HTR-8/SVneo (cell line): Measurements from ENCODE around the gene EDRF1.
A peak's percentile ranks its signal among the peaks of the same experiment; 100 is the strongest.
"Not testable (repeated sequence)": the region's sequence is repeated elsewhere in the genome, so short reads cannot be mapped to it uniquely, and the experiment has no call there.

Source experiments
- DNase-seq: peaks from one replicate; pipeline ENCODE4 v3.0.0; 2011; ENCODE audit warnings: low spot score, mixed read lengths; ENCODE audit not compliant: insufficient read length
- FAIRE-seq: peaks from 2 replicates; lab custom pipeline; 2011; peaks lifted over from hg19 to GRCh38; lab: Jason Lieb, UNC

Gene EDRF1

GRCh38 chr10:125700355-125700911, 19.1 kb upstream of the EDRF1 start:
- DNase-seq (no peak), FAIRE-seq (no peak)

DNA sequence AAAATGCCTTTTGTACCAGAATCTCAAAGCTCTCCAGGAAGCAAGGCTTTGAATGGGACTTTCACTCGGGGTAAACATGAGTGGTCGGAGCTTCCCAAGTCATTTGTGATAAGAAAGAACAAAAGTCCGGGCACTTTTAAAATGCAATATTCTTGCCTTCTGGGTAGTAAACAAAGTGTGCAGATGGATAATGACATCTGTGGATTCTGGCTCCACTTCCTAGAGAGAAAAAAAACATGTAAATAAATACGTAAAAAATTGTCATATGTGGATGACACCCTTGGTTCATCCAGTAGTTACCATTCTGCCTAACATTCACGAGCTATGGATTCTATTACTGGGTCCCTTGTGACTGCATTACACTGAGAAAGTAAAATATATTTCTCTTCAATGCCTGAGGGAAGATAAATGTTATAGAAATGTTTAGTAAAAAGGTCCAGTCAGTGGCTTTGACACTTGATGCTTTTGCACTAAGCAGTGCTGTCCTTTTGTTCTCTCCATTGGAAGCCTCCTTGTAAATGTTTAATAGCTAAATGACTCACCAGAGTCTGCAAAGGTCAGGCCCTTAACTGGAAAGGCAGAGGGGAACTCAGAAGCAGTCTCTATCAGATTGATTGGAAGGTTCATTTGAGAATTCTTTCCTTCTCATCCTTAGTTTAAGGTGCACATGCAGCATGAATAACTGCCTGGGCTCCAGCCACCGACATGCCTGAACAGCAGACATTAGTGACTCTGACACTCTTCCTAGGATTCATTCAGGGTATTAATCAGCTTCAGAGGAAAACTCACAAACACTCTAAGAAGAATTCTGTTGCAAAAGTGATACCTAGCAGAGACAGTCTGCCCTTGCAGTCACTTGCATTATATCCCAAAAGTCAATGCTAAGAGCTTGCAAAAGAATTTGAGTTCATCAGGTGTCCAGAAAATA, 11.7 kb upstream of the EDRF1 start:
- no peak for FAIRE-seq

DNA sequence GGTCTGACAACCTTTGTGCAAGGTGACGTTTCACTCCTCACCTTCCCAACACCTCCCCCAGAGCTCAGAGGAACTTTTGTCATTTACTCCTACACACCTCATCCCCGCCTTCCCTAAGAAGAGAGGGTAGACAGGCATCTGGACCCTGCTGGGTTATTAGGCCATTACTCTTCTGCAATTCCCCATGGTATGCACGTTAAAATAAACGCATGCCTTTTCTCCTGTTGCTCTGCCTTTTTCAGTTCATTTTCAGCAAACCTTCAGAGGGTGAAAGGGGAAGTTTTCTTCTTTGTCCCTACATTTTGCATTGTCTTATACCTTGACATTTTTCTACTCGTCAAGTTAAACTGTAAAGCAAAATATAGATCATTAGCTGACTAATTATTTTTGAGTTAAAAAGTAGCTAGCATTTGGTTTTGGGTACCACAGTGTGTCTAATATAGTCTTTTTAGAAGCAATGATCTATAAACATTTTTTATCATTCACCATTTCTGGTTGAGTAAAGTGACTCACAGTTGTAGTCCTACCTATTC, 10.5 kb upstream of the EDRF1 start:
- no peak for FAIRE-seq

More for the DNA sequence above, 11.7 kb upstream of the EDRF1 start:
- peak; percentile 44 for DNase-seq

DNA sequence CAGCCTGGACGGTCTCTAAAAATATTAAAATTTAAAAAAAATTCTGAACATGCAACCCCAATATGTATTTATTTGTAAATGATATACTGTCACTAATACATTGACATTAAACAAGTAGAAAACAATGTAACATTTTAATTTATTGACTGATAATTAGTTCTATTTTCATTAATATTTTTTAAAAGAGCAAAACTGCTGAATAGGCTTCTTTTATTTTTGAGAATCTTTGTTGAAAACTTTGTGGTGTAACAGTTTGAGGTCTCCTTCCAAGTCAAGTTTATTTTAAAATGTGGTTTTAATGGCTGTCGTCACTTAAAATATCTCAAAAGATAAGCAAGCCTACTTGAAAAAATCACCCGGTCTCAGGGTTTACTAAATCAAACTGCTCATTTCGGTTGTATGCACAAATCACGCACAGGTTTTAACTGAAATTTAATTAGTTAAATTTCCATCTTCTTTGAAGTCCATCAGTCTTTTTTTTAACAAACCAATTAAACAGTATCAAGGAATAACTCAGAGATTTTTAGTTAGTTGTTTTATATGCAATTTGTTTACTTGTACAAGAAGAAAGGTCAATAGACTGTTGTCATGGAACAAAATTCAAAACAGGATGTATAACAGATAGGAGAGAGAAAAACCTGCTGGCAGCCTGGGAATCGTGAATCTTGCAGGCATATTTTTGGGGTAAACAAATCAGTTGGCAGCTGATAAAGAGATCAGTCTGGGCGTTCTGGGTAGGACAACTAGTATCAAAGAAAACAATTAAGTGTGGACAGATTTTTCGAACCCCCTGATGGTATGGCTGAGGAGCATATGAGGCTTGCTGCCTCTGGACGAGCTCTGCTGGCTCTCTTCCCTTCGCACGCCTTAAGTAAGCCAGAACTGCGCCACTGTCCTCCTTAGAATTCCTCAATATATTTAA, 9.7 kb upstream of the EDRF1 start:
- FAIRE-seq: no peak
- DNase-seq: no peak

More for the DNA sequence above, 10.5 kb upstream of the EDRF1 start:
- no peak for DNase-seq

DNA sequence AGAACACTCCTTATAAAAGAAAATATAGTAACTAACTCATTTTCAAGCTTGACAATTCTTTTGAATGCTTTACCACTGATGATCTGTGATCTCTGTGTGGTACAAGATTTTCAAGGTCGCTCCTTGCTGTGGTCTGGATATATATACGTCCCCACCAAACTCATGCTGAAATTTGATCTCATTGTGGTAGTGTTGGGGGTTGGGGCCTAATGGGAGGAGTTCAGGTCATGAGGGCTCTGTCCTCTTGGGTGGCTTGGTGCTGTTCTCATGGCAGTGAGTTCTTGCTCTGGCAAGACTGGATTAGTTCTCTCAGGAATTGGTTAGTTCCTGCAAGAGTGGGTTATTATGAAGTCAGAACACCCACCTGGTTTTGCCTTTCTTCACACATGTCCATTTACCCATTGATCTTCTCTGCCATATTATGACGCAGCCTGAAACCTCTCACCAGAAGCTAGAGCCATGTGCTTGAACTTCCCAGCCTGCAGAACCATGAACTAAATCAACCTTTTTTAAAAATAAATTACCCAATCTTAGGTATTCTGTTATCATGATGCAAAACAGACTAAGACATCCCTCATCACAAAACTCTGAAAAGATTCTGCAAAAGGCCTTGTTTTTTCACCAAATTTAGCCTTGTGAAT, 8.3 kb upstream of the EDRF1 start:
- no peak for DNase-seq
- FAIRE-seq: no peak

DNA sequence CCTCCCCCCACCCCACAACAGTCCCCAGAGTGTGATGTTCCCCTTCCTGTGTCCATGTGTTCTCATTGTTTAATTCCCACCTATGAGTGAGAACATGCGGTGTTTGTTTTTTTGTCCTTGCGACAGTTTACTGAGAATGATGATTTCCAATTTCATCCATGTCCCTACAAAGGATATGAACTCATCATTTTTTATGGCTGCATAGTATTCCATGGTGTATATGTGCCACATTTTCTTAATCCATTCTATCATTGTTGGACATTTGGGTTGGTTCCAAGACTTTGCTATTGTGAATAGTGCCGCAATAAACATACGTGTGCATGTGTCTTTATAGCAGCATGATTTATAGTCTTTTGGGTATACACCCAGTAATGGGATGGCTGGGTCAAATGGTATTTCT, 4.8 kb upstream of the EDRF1 start:
- FAIRE-seq, DNase-seq: not testable (repeated sequence)

DNA sequence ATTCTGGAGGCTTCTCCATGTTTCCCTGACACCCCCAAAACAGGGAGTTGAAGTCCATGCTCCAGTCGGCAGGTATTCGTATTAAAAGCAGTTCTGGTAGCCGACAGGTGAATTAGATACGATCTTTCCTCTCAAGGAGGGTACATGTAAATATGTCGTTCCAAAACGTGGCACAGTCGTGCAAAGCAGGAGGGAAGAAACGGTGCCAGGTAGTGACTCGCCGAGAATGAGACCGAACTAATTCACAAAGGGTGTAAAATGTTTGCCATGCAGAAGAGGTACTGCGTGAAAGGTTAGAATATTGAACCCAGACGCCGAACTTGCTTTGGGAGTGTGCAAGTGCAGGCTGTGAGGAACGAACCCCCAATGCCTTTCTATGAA, 483 bp downstream of the EDRF1 start:
- no peak for DNase-seq
- FAIRE-seq: no peak

GRCh38 chr10:125721035-125721434, 1.5 kb downstream of the EDRF1 start:
- FAIRE-seq: no peak
- no peak for DNase-seq

GRCh38 chr10:125722811-125723210, 3.3 kb downstream of the EDRF1 start:
- FAIRE-seq (no peak), DNase-seq (no peak)

- no peak for DNase-seq
Observed at GRCh38 chr10:125726914-125727313, 7.4 kb downstream of the EDRF1 start.

DNA sequence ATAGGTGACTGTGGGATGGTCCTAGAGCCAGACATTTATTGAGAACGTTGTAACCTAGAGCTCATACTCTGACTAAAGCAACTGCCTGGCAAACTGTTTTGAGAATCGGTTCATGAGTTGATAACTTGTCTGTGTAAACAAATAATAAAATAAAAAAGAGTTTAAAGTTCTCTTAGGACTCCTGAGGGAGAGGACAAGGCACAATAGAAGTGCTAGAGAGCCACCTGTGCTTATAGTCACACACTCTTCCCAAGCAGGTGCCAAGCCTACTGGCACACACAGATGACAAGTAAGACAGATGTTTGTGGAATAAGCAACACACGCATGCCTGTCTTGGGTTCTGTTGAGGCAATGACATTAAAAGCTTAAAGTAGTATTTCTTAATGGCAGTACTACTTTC, 7.9 kb downstream of the EDRF1 start:
- no peak for DNase-seq
- no peak for FAIRE-seq

More at GRCh38 chr10:125726914-125727313, 7.4 kb downstream of the EDRF1 start:
- FAIRE-seq: no peak

GRCh38 chr10:125734148-125734547, 14.6 kb downstream of the EDRF1 start:
- FAIRE-seq (no peak), DNase-seq (no peak)

- FAIRE-seq (no peak), DNase-seq (no peak)
Observed at GRCh38 chr10:125734823-125735222, 15.3 kb downstream of the EDRF1 start.

- DNase-seq (no peak), FAIRE-seq (no peak)
Observed at GRCh38 chr10:125738206-125738605, 18.7 kb downstream of the EDRF1 start.

DNA sequence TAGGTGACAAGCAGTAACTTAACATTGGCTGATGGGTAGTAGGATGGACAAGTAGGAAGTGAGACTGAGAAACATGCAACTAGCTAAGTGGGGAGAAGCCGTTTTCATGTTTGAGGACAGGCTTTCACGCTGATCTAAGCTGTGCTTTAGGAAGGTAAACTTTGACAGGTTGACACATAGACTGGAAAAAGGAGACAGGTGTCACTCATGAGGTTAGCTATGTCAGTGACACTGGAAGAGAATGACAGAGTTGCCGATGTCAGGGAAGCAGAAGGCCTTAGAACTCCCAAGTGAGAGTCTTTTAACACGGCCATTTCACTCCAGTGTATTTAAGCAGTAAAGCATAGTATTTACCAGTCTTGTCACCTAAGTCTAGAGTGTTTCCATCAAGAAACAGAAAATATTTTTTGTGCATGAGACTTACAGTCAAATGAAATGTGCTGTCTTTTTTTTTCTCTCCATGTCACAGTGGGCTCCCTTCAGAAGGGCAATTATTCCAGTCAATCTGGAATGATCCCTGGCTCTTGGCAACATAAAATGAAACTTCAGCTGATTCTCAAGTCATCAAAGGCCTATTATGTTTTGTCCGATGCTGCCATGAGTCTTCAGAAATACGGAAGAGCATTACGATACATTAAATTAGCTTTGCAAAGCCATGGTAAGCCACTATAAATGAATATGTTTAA, 20.6 kb downstream of the EDRF1 start:
- DNase-seq: no peak
- no peak for FAIRE-seq

DNA sequence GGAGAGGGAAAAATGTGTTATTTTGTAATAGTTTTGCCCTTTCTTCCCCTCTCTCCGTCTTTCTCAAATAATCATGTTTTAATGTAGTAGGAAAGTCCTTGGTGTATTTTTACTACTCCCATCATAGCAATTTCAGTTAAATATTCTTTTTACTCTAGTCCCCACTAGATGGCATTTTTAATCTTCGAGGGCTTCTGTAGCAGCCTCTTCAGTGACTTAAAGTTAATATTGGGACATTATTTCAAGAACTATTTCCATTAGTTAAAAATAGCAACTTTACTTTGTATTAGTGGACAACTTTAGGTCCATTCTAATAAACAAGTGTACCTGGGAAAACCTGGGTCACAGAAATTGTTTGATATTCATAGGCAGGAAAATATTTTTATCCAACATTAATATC, 23.0 kb downstream of the EDRF1 start:
- FAIRE-seq (no peak), DNase-seq (no peak)

DNA sequence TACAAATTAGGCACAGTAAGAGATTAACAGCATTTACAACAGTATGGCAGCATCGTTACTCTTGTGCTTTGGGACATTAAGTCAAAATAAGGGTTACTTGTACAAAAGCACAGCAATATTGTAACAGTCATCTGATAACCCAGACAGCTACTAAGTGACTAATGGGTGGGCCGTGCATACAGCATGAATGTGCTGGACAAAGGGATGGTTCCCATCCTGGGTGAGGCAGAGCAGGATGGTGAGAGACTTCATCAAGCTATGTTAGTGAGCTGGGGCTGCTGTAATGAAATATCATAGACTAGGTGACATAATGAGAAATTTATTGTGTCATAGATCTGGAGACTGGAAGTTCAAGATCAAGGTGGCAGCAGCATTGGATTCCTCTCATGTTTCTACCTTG, 25.4 kb downstream of the EDRF1 start:
- FAIRE-seq: no peak

DNA sequence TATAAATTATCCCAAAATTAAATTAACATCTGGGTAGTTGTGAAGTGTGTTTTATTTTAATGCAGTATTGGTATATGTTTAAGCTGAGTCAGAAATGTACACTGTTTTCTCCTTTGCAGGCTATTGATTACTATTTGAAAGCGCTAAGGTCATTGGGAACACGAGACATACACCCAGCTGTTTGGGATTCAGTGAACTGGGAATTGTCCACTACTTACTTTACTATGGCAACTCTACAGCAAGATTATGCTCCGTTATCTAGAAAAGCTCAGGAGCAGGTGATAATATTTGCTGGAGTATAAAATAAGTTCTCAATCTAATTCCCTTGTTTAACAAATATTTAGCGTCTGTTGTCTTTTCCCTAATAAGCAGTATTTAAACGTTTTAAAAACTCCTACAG, 27.9 kb downstream of the EDRF1 start:
- FAIRE-seq (no peak), DNase-seq (no peak)

More for the DNA sequence above, 25.4 kb downstream of the EDRF1 start:
- no peak for DNase-seq

DNA sequence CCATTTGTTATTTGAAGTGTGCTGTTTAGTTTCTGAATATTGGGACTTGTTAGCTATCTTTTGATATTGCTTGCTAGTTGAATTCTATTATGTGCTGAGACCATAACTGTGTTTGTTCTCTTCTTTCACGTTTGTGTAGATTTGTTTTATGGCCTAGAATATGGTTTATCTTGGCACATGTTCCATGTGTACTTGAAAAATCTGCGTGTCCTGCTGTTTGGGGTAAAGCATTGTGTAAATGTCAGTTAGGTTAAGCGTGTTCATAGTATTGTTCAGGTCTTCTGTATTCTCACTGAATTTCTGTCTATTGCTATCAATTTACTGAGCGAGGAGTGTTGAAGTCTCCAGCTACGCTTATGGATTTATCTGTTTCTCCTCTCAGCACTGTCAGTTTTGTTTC, 36.7 kb downstream of the EDRF1 start:
- no peak for FAIRE-seq

More for the DNA sequence above, 36.7 kb downstream of the EDRF1 start:
- DNase-seq: no peak
